Mesendoderm (in vitro differentiated cells): ENCODE data around the gene FUS.
"Not testable (repeated sequence)": the region's sequence is repeated elsewhere in the genome, so short reads cannot be mapped to it uniquely, and the experiment has no call there.

Source experiments
- DNase-seq: peaks from one replicate; pipeline ENCODE4 v3.0.0; 2013
- H2AK5ac ChIP-seq: 2 replicates; pipeline ENCODE4 v1.6.1; 2013; ENCODE audit warnings: low read length, inconsistent platforms
- H2BK120ac ChIP-seq: 2 replicates; pipeline ENCODE4 v1.6.1; 2013; ENCODE audit warnings: low read depth, mild to moderate bottlenecking, low read length, moderate library complexity, mixed read lengths
- H2BK15ac ChIP-seq: replicated peaks from 2 replicates; pipeline ENCODE4 v1.6.1; 2013; ENCODE audit warnings: low read depth, mild to moderate bottlenecking, moderate library complexity
- H2BK5ac ChIP-seq: 2 replicates; pipeline ENCODE4 v1.6.1; 2013; ENCODE audit warnings: low read length, inconsistent platforms
- H3K18ac ChIP-seq: 2 replicates; pipeline ENCODE4 v1.6.1; 2013; ENCODE audit warnings: mild to moderate bottlenecking, low read length, mixed read lengths
- H3K23ac ChIP-seq: one replicate; pipeline ENCODE4 v1.6.1; 2013; ENCODE audit warnings: low read length
- H3K27ac ChIP-seq: 2 replicates; pipeline ENCODE4 v1.5.1; 2013; ENCODE audit warnings: low read depth, mild to moderate bottlenecking, inconsistent platforms, low read length, moderate library complexity
- H3K27me3 ChIP-seq: 2 replicates; pipeline ENCODE4 v1.6.1; 2013; ENCODE audit warnings: low read length, control low read depth, mild to moderate bottlenecking, inconsistent platforms; ENCODE audit not compliant: insufficient read depth, poor library complexity
- H3K36me3 ChIP-seq: 2 replicates; pipeline ENCODE4 v1.6.1; 2013; ENCODE audit warnings: low read length, inconsistent platforms; ENCODE audit not compliant: control insufficient read depth, insufficient read depth
- H3K4ac ChIP-seq: one replicate; pipeline ENCODE4 v1.6.1; 2013; ENCODE audit warnings: low read depth, mild to moderate bottlenecking, low read length, moderate library complexity
- H3K4me1 ChIP-seq: 2 replicates; pipeline ENCODE4 v1.6.1; 2013; ENCODE audit warnings: low read depth, low read length, inconsistent platforms; ENCODE audit not compliant: control insufficient read depth
- H3K4me2 ChIP-seq: 2 replicates; pipeline ENCODE4 v1.6.1; 2013; ENCODE audit warnings: low read length
- H3K4me3 ChIP-seq: 2 replicates; pipeline ENCODE4 v1.5.1; 2013; ENCODE audit warnings: mild to moderate bottlenecking, low read length
- H3K56ac ChIP-seq: one replicate; pipeline ENCODE4 v1.6.1; 2013; ENCODE audit warnings: low read length
- H3K79me1 ChIP-seq: 2 replicates; pipeline ENCODE4 v1.6.1; 2013; ENCODE audit warnings: low read length, inconsistent platforms
- H3K79me2 ChIP-seq: 2 replicates; pipeline ENCODE4 v1.6.1; 2013; ENCODE audit warnings: mild to moderate bottlenecking, low read length; ENCODE audit not compliant: control insufficient read depth, insufficient read depth
- H3K9ac ChIP-seq: 2 replicates; pipeline ENCODE4 v1.6.1; 2013; ENCODE audit warnings: low read length, inconsistent platforms
- H4K5ac ChIP-seq: one replicate; pipeline ENCODE4 v1.6.1; 2013; ENCODE audit warnings: low read length
- H4K8ac ChIP-seq: one replicate; pipeline ENCODE4 v1.6.1; 2013; ENCODE audit warnings: low read depth, mild to moderate bottlenecking, control low read depth, low read length, moderate library complexity
- WGBS: extraction: QIAGEN DNeasy Blood & Tissue Kit; methylation state at CpG from one replicate; pipeline ENCODE4 v1.1.7; 2013; ENCODE audit warnings: low lambda C conversion rate, missing lambda C conversion rate; ENCODE audit not compliant: insufficient coverage; ENCODE audit errors: extremely low coverage; 5-methylcytosine and 5-hydroxymethylcytosine counted together

FUS gene

GRCh38 chr16:31136287-31136662 lies 43.7 kb upstream of the FUS start:
- peaks cover 17% of the 10 kb centered on the region for H3K79me2 ChIP-seq
- no peak overlapping the region for H4K8ac ChIP-seq
- H3K79me1 ChIP-seq = peaks cover 16% of the 10 kb centered on the region
- peaks cover 15% of the 10 kb centered on the region for H3K4me1 ChIP-seq
- DNase-seq = no peak
- H2BK5ac ChIP-seq = no peak overlapping the region
- no peak overlapping the region for H3K4ac ChIP-seq
- no peak overlapping the region for H3K27ac ChIP-seq
- no peak overlapping the region for H2BK15ac ChIP-seq
- H3K36me3 ChIP-seq = peaks cover 2% of the 10 kb centered on the region
- no peak overlapping the region for H3K23ac ChIP-seq
- H3K18ac ChIP-seq = no peak overlapping the region
- peak overlapping the region; percentile 15 for H3K56ac ChIP-seq
- no peaks in the 10 kb centered on the region for H3K27me3 ChIP-seq
- no peak overlapping the region for H2AK5ac ChIP-seq
- H3K9ac ChIP-seq = no peak overlapping the region
- no CpG with 5 or more reads among the region's 6 CpGs for WGBS
- no peak overlapping the region for H3K4me3 ChIP-seq
- no peak overlapping the region for H2BK120ac ChIP-seq
- H4K5ac ChIP-seq = no peak overlapping the region
- no peak overlapping the region for H3K4me2 ChIP-seq

- not testable (repeated sequence) for DNase-seq, H3K56ac ChIP-seq, H2AK5ac ChIP-seq, H2BK120ac ChIP-seq, H2BK15ac ChIP-seq, H3K4me3 ChIP-seq, H3K27ac ChIP-seq, H3K18ac ChIP-seq, H4K8ac ChIP-seq, H3K9ac ChIP-seq, H3K23ac ChIP-seq, H2BK5ac ChIP-seq, H3K27me3 ChIP-seq, H3K4me2 ChIP-seq, H4K5ac ChIP-seq, H3K36me3 ChIP-seq, H3K4ac ChIP-seq
- peaks cover 16% of the 10 kb centered on the region for H3K79me1 ChIP-seq
- H3K4me1 ChIP-seq = peaks cover 18% of the 10 kb centered on the region
- peaks cover 17% of the 10 kb centered on the region for H3K79me2 ChIP-seq
- WGBS = no CpG with 5 or more reads among the region's 20 CpGs
Measured at GRCh38 chr16:31136822-31137499, 43.0 kb upstream of the FUS start.

GRCh38 chr16:31138621-31139578 lies 41.0 kb upstream of the FUS start:
- peak overlapping the region; percentile 85 for H3K23ac ChIP-seq
- no peak overlapping the region for H2BK15ac ChIP-seq
- peak; percentile 89 for DNase-seq
- peak overlapping the region; percentile 7 for H2AK5ac ChIP-seq
- no peak overlapping the region for H3K4me3 ChIP-seq
- peak overlapping the region; percentile 39 for H2BK5ac ChIP-seq
- H3K4ac ChIP-seq = no peak overlapping the region
- H3K56ac ChIP-seq = peak overlapping the region; percentile 79
- H3K36me3 ChIP-seq = no peaks in the 10 kb centered on the region
- H3K9ac ChIP-seq = peak overlapping the region; percentile 50
- no CpG with 5 or more reads among the region's 27 CpGs for WGBS
- H3K79me2 ChIP-seq = peaks cover 8% of the 10 kb centered on the region
- no peak overlapping the region for H4K5ac ChIP-seq
- H3K18ac ChIP-seq = peak overlapping the region; percentile 46
- H3K79me1 ChIP-seq = peaks cover 6% of the 10 kb centered on the region
- no peak overlapping the region for H4K8ac ChIP-seq
- no peaks in the 10 kb centered on the region for H3K27me3 ChIP-seq
- no peak overlapping the region for H2BK120ac ChIP-seq
- peak overlapping the region; percentile 9 for H3K4me2 ChIP-seq
- H3K4me1 ChIP-seq = peaks cover 18% of the 10 kb centered on the region
- no peak overlapping the region for H3K27ac ChIP-seq

- H4K5ac ChIP-seq, DNase-seq, H2BK5ac ChIP-seq, H2BK120ac ChIP-seq, H4K8ac ChIP-seq, H3K4me3 ChIP-seq, H2BK15ac ChIP-seq, H3K79me2 ChIP-seq, H3K27me3 ChIP-seq, H3K79me1 ChIP-seq, H2AK5ac ChIP-seq, H3K4ac ChIP-seq, H3K23ac ChIP-seq, H3K36me3 ChIP-seq, H3K27ac ChIP-seq, H3K4me2 ChIP-seq, H3K9ac ChIP-seq, H3K18ac ChIP-seq: not testable (repeated sequence)
- no CpG with 5 or more reads among the region's 9 CpGs for WGBS
- Histone ChIP-seq H3K56ac (peak overlapping the region; percentile 79), H3K4me1 (peaks cover 14% of the 10 kb centered on the region)
Measured at GRCh38 chr16:31141071-31141469, 38.9 kb upstream of the FUS start.

GRCh38 chr16:31141489-31142108 lies 38.3 kb upstream of the FUS start:
- H3K27ac ChIP-seq = peak overlapping the region; percentile 60
- no peak overlapping the region for H4K8ac ChIP-seq
- H3K27me3 ChIP-seq = no peaks in the 10 kb centered on the region
- H3K36me3 ChIP-seq = no peaks in the 10 kb centered on the region
- no peak for DNase-seq
- no peaks in the 10 kb centered on the region for H3K79me1 ChIP-seq
- WGBS = no CpG with 5 or more reads among the region's 10 CpGs
- H3K4me2 ChIP-seq = peak overlapping the region; percentile 36
- H3K4me1 ChIP-seq = peaks cover 14% of the 10 kb centered on the region
- H2AK5ac ChIP-seq = no peak overlapping the region
- H3K9ac ChIP-seq = peak overlapping the region; percentile 66
- H3K79me2 ChIP-seq = no peaks in the 10 kb centered on the region
- H3K4me3 ChIP-seq = no peak overlapping the region
- no peak overlapping the region for H2BK120ac ChIP-seq
- H3K56ac ChIP-seq = peak overlapping the region; percentile 79
- peak overlapping the region; percentile 56 for H4K5ac ChIP-seq
- no peak overlapping the region for H3K4ac ChIP-seq
- H3K18ac ChIP-seq = peak overlapping the region; percentile 23
- H2BK5ac ChIP-seq = peak overlapping the region; percentile 70
- no peak overlapping the region for H2BK15ac ChIP-seq
- H3K23ac ChIP-seq = peak overlapping the region; percentile 97
